ENCODE data around the gene MAD1L1. TPM values are rescaled to one million over a fixed set of nuclear protein-coding genes. Genes with fewer than 3 reads are reported as not detected.

The MAD1L1 gene
- total RNA-seq, 1 donor from 2014 or later = 32.7 TPM

DNA sequence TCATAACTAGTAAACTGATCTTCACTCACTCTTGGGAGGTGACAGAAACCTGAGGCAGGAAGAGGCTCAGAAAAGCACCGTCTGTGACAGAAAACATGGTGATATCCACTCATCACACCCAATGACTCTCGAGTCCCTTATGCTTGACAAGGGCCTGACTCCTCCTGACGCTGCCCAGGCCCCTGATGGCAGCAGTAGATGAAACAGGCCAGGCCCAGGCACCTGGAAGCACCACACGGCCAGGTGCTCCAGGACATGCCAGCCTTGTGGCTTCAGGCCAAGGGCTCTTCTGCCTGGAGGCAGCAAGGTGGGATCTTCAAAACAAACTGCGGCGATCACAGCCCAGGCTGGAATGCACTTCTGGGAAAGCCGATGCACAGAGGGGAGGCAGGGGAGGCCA is 89.3 kb downstream of the MAD1L1 start:
- Mint-ChIP-seq H3K27ac (ENCODE audit: unreplicated experiment) (no peak overlapping the region), H3K4me3 (ENCODE audit: unreplicated experiment) (no peak overlapping the region), H3K4me1 (ENCODE audit: unreplicated experiment) (peaks cover 7% of the 10 kb centered on the region), H3K9me3 (ENCODE audit: unreplicated experiment) (no peaks in the 10 kb centered on the region), H3K36me3 (ENCODE audit: unreplicated experiment) (peaks cover 30% of the 10 kb centered on the region), H3K27me3 (ENCODE audit: unreplicated experiment) (no peaks in the 10 kb centered on the region)
- DNase-seq (ENCODE audit: extremely low spot score, unreplicated experiment) = no peak
- TF ChIP-seq, protein P1, sequence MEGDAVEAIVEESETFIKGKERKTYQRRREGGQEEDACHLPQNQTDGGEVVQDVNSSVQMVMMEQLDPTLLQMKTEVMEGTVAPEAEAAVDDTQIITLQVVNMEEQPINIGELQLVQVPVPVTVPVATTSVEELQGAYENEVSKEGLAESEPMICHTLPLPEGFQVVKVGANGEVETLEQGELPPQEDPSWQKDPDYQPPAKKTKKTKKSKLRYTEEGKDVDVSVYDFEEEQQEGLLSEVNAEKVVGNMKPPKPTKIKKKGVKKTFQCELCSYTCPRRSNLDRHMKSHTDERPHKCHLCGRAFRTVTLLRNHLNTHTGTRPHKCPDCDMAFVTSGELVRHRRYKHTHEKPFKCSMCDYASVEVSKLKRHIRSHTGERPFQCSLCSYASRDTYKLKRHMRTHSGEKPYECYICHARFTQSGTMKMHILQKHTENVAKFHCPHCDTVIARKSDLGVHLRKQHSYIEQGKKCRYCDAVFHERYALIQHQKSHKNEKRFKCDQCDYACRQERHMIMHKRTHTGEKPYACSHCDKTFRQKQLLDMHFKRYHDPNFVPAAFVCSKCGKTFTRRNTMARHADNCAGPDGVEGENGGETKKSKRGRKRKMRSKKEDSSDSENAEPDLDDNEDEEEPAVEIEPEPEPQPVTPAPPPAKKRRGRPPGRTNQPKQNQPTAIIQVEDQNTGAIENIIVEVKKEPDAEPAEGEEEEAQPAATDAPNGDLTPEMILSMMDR (IDR thresholded peaks at IDR 0.05) = no peak

GRCh38 chr7:2142386-2142785 is 90.4 kb downstream of the MAD1L1 start:
- no peak for DNase-seq (ENCODE audit: extremely low spot score, unreplicated experiment)
- TF ChIP-seq, protein P1 (IDR thresholded peaks at IDR 0.05) = no peak
- Mint-ChIP-seq H3K27me3 (ENCODE audit: unreplicated experiment) (no peaks in the 10 kb centered on the region), H3K27ac (ENCODE audit: unreplicated experiment) (no peak overlapping the region), H3K4me3 (ENCODE audit: unreplicated experiment) (no peak overlapping the region), H3K36me3 (ENCODE audit: unreplicated experiment) (peaks cover 35% of the 10 kb centered on the region), H3K9me3 (ENCODE audit: unreplicated experiment) (no peaks in the 10 kb centered on the region), H3K4me1 (ENCODE audit: unreplicated experiment) (peaks cover 7% of the 10 kb centered on the region)

- no peak overlapping the region for H3K4me3 Mint-ChIP-seq (ENCODE audit: unreplicated experiment)
- H3K4me1 Mint-ChIP-seq (ENCODE audit: unreplicated experiment) = peaks cover 7% of the 10 kb centered on the region
- TF ChIP-seq, protein P1 (IDR thresholded peaks at IDR 0.05) = no peak
- H3K36me3 Mint-ChIP-seq (ENCODE audit: unreplicated experiment) = peaks cover 33% of the 10 kb centered on the region
- H3K27me3 Mint-ChIP-seq (ENCODE audit: unreplicated experiment) = no peaks in the 10 kb centered on the region
- H3K27ac Mint-ChIP-seq (ENCODE audit: unreplicated experiment) = no peak overlapping the region
- no peaks in the 10 kb centered on the region for H3K9me3 Mint-ChIP-seq (ENCODE audit: unreplicated experiment)
- DNase-seq (ENCODE audit: extremely low spot score, unreplicated experiment) = no peak
Observed at GRCh38 chr7:2141651-2142050, 91.1 kb downstream of the MAD1L1 start.

DNA sequence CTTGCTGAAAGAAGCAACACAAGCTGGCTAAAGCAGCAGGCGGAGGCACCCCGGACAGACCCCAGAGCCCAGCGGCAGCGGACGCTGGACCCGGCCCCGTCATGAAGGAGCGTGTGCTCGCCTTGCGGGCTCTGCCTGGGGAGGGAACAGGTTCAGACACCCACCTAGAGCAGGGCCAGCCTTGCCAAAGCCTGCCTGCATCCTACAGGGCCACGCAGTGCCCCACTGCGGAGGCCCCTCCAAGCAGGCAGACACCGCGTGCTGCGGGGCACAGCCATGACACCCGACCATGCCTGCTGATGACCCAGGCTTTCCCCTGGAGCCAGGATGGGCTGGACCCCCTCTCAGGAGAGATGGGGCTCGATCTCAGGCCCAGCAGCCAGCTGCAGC is 91.7 kb downstream of the MAD1L1 start:
- Mint-ChIP-seq H3K9me3 (ENCODE audit: unreplicated experiment) (no peaks in the 10 kb centered on the region), H3K36me3 (ENCODE audit: unreplicated experiment) (peaks cover 33% of the 10 kb centered on the region), H3K27me3 (ENCODE audit: unreplicated experiment) (no peaks in the 10 kb centered on the region), H3K4me1 (ENCODE audit: unreplicated experiment) (peaks cover 7% of the 10 kb centered on the region), H3K4me3 (ENCODE audit: unreplicated experiment) (no peak overlapping the region), H3K27ac (ENCODE audit: unreplicated experiment) (no peak overlapping the region)
- DNase-seq (ENCODE audit: extremely low spot score, unreplicated experiment) = no peak
- TF ChIP-seq, protein P1 (IDR thresholded peaks at IDR 0.05) = no peak

- no peak overlapping the region for H3K27ac Mint-ChIP-seq (ENCODE audit: unreplicated experiment)
- H3K36me3 Mint-ChIP-seq (ENCODE audit: unreplicated experiment) = peaks cover 32% of the 10 kb centered on the region
- no peak overlapping the region for H3K4me3 Mint-ChIP-seq (ENCODE audit: unreplicated experiment)
- DNase-seq (ENCODE audit: extremely low spot score, unreplicated experiment) = no peak
- TF ChIP-seq, protein P1 (IDR thresholded peaks at IDR 0.05) = no peak
- no peaks in the 10 kb centered on the region for H3K27me3 Mint-ChIP-seq (ENCODE audit: unreplicated experiment)
- no peaks in the 10 kb centered on the region for H3K9me3 Mint-ChIP-seq (ENCODE audit: unreplicated experiment)
- H3K4me1 Mint-ChIP-seq (ENCODE audit: unreplicated experiment) = peaks cover 7% of the 10 kb centered on the region
Observed at GRCh38 chr7:2140216-2141020, 92.3 kb downstream of the MAD1L1 start.

All from osteocyte (in vitro differentiated cells).